ENCODE data around the gene NPAS1.

NPAS1 gene

GRCh38 chr19:47020992-47021496 is 1.4 kb downstream of the NPAS1 start:
- no peak for DNase-seq (ENCODE audit: low read depth)

DNA sequence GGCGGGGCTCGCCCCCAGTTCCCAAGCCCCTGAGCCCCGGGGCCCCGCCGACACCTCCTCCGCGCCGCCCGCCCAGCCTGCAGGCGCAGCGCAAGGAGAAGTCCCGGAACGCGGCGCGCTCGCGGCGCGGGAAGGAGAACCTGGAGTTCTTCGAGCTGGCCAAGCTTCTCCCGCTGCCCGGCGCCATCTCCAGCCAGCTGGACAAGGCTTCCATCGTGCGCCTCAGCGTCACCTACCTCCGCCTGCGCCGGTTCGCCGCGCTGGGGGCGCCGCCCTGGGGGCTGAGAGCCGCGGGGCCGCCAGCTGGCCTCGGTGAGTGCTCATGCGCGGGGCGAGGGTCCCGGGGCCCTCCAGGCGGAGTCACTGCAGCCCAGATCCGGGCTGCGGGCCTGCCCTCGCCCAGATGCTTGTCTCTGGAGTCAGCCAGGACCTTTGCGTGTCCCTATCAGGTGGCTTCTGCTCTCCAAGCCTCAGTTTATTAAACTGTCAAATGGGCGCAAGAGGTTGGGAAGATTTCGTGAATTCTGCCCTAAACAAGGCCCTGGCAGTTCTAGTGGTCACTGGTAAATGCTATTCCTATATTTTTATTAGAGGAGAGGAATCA is 2.0 kb downstream of the NPAS1 start:
- no peak for DNase-seq (ENCODE audit: low read depth)

DNA sequence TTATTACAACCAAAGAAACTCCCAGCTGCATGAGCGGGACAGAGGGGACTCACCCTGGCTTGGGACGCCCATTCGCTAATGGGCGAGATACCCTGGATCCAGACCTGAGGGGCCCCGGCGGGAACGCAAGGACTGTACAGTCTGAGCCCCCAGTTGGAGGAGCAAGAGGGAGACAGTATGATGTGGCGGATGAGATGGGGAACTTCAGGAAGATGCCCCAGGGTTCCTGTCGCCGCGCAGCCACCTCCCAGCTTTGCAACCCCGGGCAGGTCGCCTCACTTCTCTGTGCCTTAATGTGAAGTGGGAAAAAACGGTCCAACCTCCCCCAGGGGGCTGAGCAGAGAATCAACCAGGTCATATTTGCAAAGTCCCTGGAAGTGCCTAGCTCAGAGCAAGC is 2.5 kb downstream of the NPAS1 start:
- no peak for DNase-seq (ENCODE audit: low read depth)

GRCh38 chr19:47022541-47023447 is 3.2 kb downstream of the NPAS1 start:
- no peak for DNase-seq (ENCODE audit: low read depth)

GRCh38 chr19:47023448-47023794 is 3.8 kb downstream of the NPAS1 start:
- no peak for DNase-seq (ENCODE audit: low read depth)

DNA sequence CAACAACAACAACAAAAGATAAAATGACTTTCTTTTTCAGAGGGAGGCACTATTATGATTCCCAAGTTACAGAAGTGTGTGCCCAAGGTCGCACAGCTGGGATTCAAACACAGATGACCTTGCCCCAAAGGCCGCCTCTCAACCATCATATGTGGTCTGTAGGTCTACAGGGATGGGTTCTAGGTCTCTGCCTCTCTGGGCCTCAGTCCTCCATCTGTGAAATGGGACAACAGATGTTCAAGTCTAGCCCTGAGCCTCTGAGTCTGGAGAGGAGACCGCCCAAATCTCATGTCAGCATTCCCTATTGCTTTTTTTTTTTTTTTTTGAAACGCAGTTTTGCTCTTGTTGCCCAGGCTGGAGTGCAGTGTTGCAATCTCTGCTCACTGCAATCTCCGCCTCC is 4.9 kb downstream of the NPAS1 start:
- no peak for DNase-seq (ENCODE audit: low read depth)

- DNase-seq (ENCODE audit: low read depth) = no peak
Measured at GRCh38 chr19:47026156-47026555, 6.5 kb downstream of the NPAS1 start.

- DNase-seq (ENCODE audit: low read depth) = no peak
Measured at GRCh38 chr19:47026889-47027288, 7.3 kb downstream of the NPAS1 start.

GRCh38 chr19:47027586-47028088 is 8.0 kb downstream of the NPAS1 start:
- no peak for DNase-seq (ENCODE audit: low read depth)

- no peak for DNase-seq (ENCODE audit: low read depth)
Measured at GRCh38 chr19:47028195-47028601, 8.6 kb downstream of the NPAS1 start.

DNA sequence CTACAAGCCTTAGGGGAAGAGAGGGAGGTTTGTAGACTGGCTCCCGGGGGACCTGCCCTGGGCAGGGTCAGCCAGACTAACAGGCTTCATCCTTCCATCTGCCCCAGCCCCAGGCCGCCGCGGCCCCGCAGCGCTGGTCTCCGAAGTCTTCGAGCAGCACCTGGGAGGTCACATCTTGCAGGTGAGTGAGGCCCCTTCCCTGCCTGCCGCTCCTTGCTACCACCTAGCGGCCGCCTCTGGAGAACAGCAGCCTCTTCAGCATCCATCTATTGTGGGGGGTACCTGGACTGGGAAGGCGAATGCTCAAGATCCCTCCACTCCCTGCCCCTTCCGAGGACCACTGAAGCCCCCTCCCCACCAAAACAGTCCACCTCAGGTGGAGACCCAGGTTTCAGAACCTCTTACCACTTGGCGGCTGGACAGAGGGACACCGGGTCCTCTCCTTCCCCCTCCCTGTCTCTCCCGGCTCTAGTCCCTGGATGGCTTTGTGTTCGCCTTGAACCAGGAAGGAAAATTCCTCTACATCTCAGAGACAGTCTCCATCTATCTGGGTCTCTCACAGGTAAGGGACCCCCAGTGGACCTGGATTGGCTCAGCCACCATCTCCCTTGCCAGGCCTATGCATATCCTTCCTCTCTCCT is 12.7 kb downstream of the NPAS1 start:
- DNase-seq (ENCODE audit: low read depth) = no peak

DNA sequence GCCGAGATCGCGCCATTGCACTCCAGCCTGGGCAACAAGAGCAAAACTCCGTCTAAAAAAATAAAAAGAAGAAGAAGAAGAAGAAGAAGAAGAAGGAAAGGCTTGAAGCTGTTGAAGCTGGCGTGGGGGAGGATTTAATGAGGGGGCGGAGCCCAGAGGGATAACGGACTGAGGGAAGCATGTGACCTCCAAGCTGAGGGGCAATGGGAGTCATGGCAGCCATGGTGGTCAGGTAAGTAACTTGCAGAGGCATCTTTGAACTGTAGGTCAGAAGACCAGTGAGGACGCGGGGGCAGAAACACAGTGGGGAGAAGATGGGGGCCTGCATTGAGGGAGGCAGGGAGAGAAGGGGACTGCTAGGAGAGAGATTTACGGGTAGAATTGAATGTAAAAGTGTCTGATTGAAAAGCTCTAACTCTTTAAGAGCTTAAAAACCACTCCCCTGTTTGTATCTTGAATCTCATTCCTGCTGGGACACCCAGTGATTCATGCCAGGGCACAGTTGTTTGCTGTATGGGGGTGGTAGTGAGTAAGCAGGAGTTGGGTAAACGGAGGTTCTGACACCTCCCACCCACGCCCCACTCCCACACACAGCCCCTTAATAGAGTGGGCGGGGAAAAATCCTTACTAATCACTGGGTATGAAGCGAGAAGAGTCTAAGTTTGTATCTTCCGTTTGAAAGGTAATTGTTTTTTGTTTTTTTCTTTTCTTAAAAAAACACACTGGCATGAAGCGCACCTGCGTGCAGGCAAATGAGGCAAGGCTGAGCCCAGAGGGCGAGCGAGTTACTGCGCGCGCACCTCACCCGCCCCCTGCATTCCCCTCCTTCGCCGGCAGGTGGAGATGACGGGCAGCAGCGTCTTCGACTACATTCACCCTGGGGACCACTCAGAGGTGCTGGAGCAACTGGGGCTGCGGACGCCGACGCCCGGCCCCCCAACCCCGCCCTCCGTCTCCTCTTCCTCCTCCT is 15.8 kb downstream of the NPAS1 start:
- DNase-seq (ENCODE audit: low read depth) = peak; percentile 90

- no peak for DNase-seq (ENCODE audit: low read depth)
Measured at GRCh38 chr19:47036097-47036651, 16.5 kb downstream of the NPAS1 start.

DNA sequence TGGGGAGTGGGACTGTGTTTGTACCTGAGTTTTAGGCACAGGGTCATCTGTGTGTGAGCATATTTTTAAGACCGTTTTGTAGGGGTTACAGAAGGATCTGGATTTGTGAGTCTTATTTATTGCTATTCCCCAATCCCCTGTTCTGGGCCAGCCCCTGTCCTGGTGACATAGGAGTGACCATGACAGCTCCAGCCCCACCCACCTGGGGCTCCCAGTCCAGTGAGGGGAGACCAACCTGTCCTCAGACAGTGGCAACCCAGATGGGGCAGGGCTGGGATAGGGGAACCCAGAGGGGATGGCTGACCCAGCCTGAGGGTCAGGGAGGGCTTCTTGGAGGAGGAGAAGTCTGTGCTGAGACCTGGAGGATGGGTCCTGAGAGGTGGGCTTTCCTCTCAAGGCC is 18.1 kb downstream of the NPAS1 start:
- DNase-seq (ENCODE audit: low read depth) = no peak

DNA sequence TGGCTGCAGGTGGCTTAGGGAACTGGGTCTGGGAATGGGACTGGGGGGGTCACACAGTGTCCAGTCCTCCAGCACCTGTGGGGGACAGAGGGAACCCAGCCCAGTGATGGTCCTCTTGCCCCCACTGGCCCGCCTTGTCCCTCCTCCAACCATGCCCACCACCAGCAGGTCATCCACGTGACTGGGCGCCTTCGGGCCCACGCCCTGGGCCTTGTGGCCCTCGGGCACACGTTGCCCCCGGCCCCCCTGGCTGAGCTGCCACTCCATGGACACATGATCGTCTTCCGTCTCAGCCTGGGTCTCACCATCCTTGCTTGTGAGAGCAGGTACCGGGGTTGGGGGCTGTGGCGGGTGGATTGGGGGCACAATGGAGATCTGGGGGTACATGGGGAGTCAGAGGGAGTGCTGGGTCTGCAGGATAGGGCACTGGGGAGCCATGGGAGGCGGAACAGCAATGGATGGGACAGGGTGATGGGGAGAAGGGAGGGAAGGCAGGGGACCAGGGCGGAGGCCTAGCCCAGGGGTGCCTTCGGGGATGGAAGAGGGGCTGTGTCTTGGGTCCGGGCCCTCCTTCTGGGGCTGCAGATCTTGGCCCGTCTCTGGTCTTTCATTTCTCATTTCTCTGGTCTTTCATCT is 19.7 kb downstream of the NPAS1 start:
- no peak for DNase-seq (ENCODE audit: low read depth)

- no peak for DNase-seq (ENCODE audit: low read depth)
Measured at GRCh38 chr19:47040869-47041268, 21.2 kb downstream of the NPAS1 start.

GRCh38 chr19:47044946-47045866 is 25.6 kb downstream of the NPAS1 start:
- no peak for DNase-seq (ENCODE audit: low read depth)

DNA sequence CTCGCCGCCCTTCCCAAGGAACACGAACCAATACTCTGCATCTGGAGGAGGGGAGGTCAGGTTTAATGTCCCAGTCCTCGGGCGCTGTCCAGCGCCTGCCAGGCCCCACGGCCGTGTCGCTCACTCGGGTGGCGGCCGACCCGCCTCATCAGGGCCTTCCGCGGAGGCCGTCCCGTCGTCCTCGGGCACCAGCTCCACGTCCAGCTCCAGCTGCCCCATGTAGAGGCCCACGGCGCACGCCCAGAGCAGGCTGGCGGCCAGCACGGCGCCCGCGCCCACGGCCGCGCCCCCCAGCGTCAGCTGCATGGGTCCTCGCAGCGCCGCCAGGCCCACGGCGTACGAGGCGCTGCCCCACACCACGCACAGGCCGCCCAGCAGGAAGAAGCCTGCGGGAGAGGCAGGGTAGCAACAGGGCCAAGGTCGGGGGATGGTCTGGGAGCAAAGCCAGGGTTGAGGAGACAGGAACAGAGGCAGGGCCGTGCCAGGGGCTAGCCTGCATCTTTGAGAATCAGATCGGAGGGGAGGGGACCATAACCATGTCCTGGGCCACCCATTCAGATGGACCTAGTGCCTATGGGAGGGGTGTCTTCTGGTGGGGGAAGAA is 26.3 kb downstream of the NPAS1 start:
- no peak for DNase-seq (ENCODE audit: low read depth)

GRCh38 chr19:47047272-47047762 is 27.7 kb downstream of the NPAS1 start:
- DNase-seq (ENCODE audit: low read depth) = no peak

Measured in stimulated activated CD8-positive, alpha-beta memory T cell treated with anti-CD3 and anti-CD28 coated beads, Interleukin-7, amount 100 ng/mL, for 24 hours (primary cell).